Progenitor cell of endocrine pancreas (in vitro differentiated cells): ENCODE data around the gene SLC27A3. TPM values are rescaled to one million over a fixed set of nuclear protein-coding genes. Genes with fewer than 3 reads are reported as not detected.
A peak's percentile ranks its signal among the peaks of the same experiment; 100 is the strongest.

Experiments used
- DNase-seq: peaks from one replicate; pipeline ENCODE4 v3.0.0; 2021; ENCODE audit warnings: low spot score; ENCODE audit not compliant: unreplicated experiment
- H3K27ac Mint-ChIP-seq: 2 replicates; pipeline ENCODE4 v1.8.0; 2021; ENCODE audit warnings: mild to moderate bottlenecking, moderate library complexity, mixed read lengths
- H3K27me3 Mint-ChIP-seq: 2 replicates; pipeline ENCODE4 v1.8.0; 2021; ENCODE audit warnings: mixed read lengths
- H3K36me3 Mint-ChIP-seq: 2 replicates; pipeline ENCODE4 v1.8.0; 2022; ENCODE audit warnings: mixed read lengths; ENCODE audit not compliant: insufficient read depth
- H3K4me1 Mint-ChIP-seq: 2 replicates; pipeline ENCODE4 v1.8.0; 2021; ENCODE audit warnings: low read depth, mixed read lengths
- H3K4me3 Mint-ChIP-seq: 2 replicates; pipeline ENCODE4 v1.8.0; 2021; ENCODE audit warnings: low read depth, mild to moderate bottlenecking, moderate library complexity, mixed read lengths
- H3K9me3 Mint-ChIP-seq: 2 replicates; pipeline ENCODE4 v1.8.0; 2021; ENCODE audit warnings: low read depth, mixed read lengths
- CTCF ChIP-seq: fragments of 200-600 bp; sonication (generic); IDR thresholded peaks from one replicate; pipeline ENCODE4 v1.5.0; 2021; ENCODE audit warnings: antibody characterized with exemption, mild to moderate bottlenecking; ENCODE audit not compliant: unreplicated experiment
- total RNA-seq: library from RNA; stranded (reverse); gene quantifications from 2 replicates; pipeline ENCODE4 v1.2.1, GENCODE V29; 2021

The SLC27A3 gene
- total RNA-seq, 1 donor from 2014 or later: 36.6 TPM

GRCh38 chr1:153752072-153752471 is 23.1 kb upstream of the SLC27A3 start:
- no peaks in the 10 kb centered on the region for H3K27me3 Mint-ChIP-seq
- H3K36me3 Mint-ChIP-seq: peaks cover 39% of the 10 kb centered on the region
- H3K27ac Mint-ChIP-seq: no peak overlapping the region
- no peak for TF ChIP-seq CTCF
- H3K4me1 Mint-ChIP-seq: no peaks in the 10 kb centered on the region
- H3K9me3 Mint-ChIP-seq: no peaks in the 10 kb centered on the region
- DNase-seq: no peak
- no peak overlapping the region for H3K4me3 Mint-ChIP-seq

- Mint-ChIP-seq H3K4me3 (no peak overlapping the region), H3K9me3 (no peaks in the 10 kb centered on the region), H3K27me3 (no peaks in the 10 kb centered on the region), H3K4me1 (no peaks in the 10 kb centered on the region), H3K27ac (no peak overlapping the region), H3K36me3 (peaks cover 44% of the 10 kb centered on the region)
- no peak for DNase-seq
- no peak for TF ChIP-seq CTCF
These were observed 22.5 kb upstream of the SLC27A3 start for GRCh38 chr1:153752571-153753195.

- no peak for DNase-seq
- no peaks in the 10 kb centered on the region for H3K27me3 Mint-ChIP-seq
- no peaks in the 10 kb centered on the region for H3K4me1 Mint-ChIP-seq
- no peaks in the 10 kb centered on the region for H3K9me3 Mint-ChIP-seq
- peaks cover 40% of the 10 kb centered on the region for H3K36me3 Mint-ChIP-seq
- no peak overlapping the region for H3K27ac Mint-ChIP-seq
- no peak overlapping the region for H3K4me3 Mint-ChIP-seq
- no peak for TF ChIP-seq CTCF
These were observed 20.9 kb upstream of the SLC27A3 start for GRCh38 chr1:153754266-153754665.

- H3K36me3 Mint-ChIP-seq: peaks cover 34% of the 10 kb centered on the region
- H3K27me3 Mint-ChIP-seq: no peaks in the 10 kb centered on the region
- no peak for DNase-seq
- no peaks in the 10 kb centered on the region for H3K4me1 Mint-ChIP-seq
- TF ChIP-seq CTCF: no peak
- H3K9me3 Mint-ChIP-seq: no peaks in the 10 kb centered on the region
- no peak overlapping the region for H3K4me3 Mint-ChIP-seq
- H3K27ac Mint-ChIP-seq: no peak overlapping the region
These were observed 14.8 kb upstream of the SLC27A3 start for GRCh38 chr1:153760440-153760839.

GRCh38 chr1:153763365-153764225 is 11.6 kb upstream of the SLC27A3 start:
- no peak for TF ChIP-seq CTCF
- peak overlapping the region; percentile 71 for H3K27ac Mint-ChIP-seq
- H3K4me3 Mint-ChIP-seq: no peak overlapping the region
- peaks cover 14% of the 10 kb centered on the region for H3K4me1 Mint-ChIP-seq
- peaks cover 29% of the 10 kb centered on the region for H3K36me3 Mint-ChIP-seq
- H3K27me3 Mint-ChIP-seq: no peaks in the 10 kb centered on the region
- DNase-seq: no peak
- H3K9me3 Mint-ChIP-seq: no peaks in the 10 kb centered on the region
